Gastrocnemius medialis (tissue), 4 donors: ENCODE data around the gene SEC23IP. TPM values are rescaled to one million over a fixed set of nuclear protein-coding genes. Genes with fewer than 3 reads are reported as not detected.

Experiments
- ATAC-seq, 2 donors: fragments of 150-250 bp; one replicate each; pipeline ENCODE4 v1.9.1; 2016
- DNase-seq, 2 donors: peaks; one replicate each; pipeline ENCODE4 v3.0.0-alpha.2; 2019
- H3K27ac ChIP-seq, 4 donors: fragments of 200-600 bp; sonication (generic); 1 replicate in 1 of 4; 2 replicates in 3 of 4; pipeline ENCODE4 v1.5.1; 2016 to 2018; ENCODE audit warnings: mild to moderate bottlenecking in 2 of 4, moderate library complexity in 1 of 4
- H3K27me3 ChIP-seq, 3 donors: fragments of 200-600 bp; sonication (generic) in 2 of 3; 1 replicate in 1 of 3; 2 replicates in 2 of 3; pipeline versions ENCODE4 v1.5.1 to v1.6.0; 2016 to 2019; ENCODE audit warnings: mild to moderate bottlenecking in 1 of 3, moderate library complexity in 1 of 3
- H3K36me3 ChIP-seq, 2 donors: fragments of 200-600 bp; sonication (generic) in 1 of 2; one replicate each; pipeline ENCODE4 v1.5.1; 2017 to 2018
- H3K4me1 ChIP-seq, 2 donors: fragments of 200-600 bp; sonication (generic) in 1 of 2; one replicate each; pipeline ENCODE4 v1.5.1; 2016 to 2017; ENCODE audit warnings: mild to moderate bottlenecking in 2 of 2
- H3K4me3 ChIP-seq, 4 donors: fragments of 200-600 bp; sonication (generic) in 3 of 4; 1 replicate in 1 of 4; 2 replicates in 3 of 4; pipeline ENCODE4 v1.5.1; 2016 to 2019; ENCODE audit warnings: mild to moderate bottlenecking in 2 of 4
- H3K9me3 ChIP-seq, 3 donors: fragments of 200-600 bp; sonication (generic) in 2 of 3; 1 replicate in 1 of 3; 2 replicates in 2 of 3; pipeline ENCODE4 v1.5.1; 2016 to 2019
- CTCF ChIP-seq, 5 experiments: fragments of 450-650 bp in 3 of 5; fragments of 200-600 bp in 2 of 5; sonication (generic) in 2 of 5; IDR thresholded peaks in 4 of 5; conservative IDR thresholded peaks in 1 of 5; 1 replicate in 4 of 5; 2 replicates in 1 of 5; pipeline ENCODE4 v1.5.1; 2016 to 2019; ENCODE audit warnings: antibody characterized with exemption in 5 of 5, mild to moderate bottlenecking in 3 of 5, moderate library complexity in 3 of 5
- POLR2A ChIP-seq, 2 donors: fragments of 450-650 bp; IDR thresholded peaks; one replicate each; pipeline ENCODE4 v1.6.1; 2017; ENCODE audit warnings: antibody characterized with exemption in 2 of 2, mild to moderate bottlenecking in 2 of 2, moderate library complexity in 2 of 2
- in situ Hi-C, 4 donors: fragments of 200-750 bp; cut with MboI; loops; one replicate each; pipeline versions ENCODE4 v1.15.0 to v1.8.0; 2017; ENCODE audit warnings: low sequenced_read_pairs in 4 of 4
- intact Hi-C: fragments of 100-400 bp; cut with DNase I; formaldehyde crosslinking; loops from one replicate; pipeline ENCODE4 v1.15.1; 2023; ENCODE audit warnings: low total_unique reads
- total RNA-seq, 4 donors: library from RNA; depleted of rRNA; stranded (reverse); fragments of >200 nt; gene quantifications; one replicate each; pipeline versions ENCODE4 v1.1.0 to v1.2.3, GENCODE V29; 2016

The SEC23IP gene
- total RNA-seq, 4 donors from 2014 or later, result 12.6 to 28.6 (median 21.6) TPM

GRCh38 chr10:119932631-119933030, 40.1 kb downstream of the SEC23IP start:
- ATAC-seq, result no peak
- Histone ChIP-seq H3K9me3 (no peaks in the 10 kb centered on the region), H3K36me3 (peaks cover 0 to 87% of the 10 kb centered on the region in 2 donors), H3K27ac (no peak overlapping the region), H3K27me3 (no peaks in the 10 kb centered on the region), H3K4me1 (no peaks in the 10 kb centered on the region), H3K4me3 (no peak overlapping the region)
- intact Hi-C loops, result no loop called here
- in situ Hi-C loops, result no loop called here
- TF ChIP-seq CTCF (IDR thresholded peaks at IDR 0.05 in 4 of 5, conservative IDR thresholded peaks at IDR 0.05 in 1 of 5) (no peak), POLR2A (IDR thresholded peaks at IDR 0.05) (no peak)
- DNase-seq, result no peak

GRCh38 chr10:119933179-119933578, 40.6 kb downstream of the SEC23IP start:
- Histone ChIP-seq H3K4me1 (no peaks in the 10 kb centered on the region), H3K36me3 (peaks cover 0 to 81% of the 10 kb centered on the region in 2 donors), H3K27me3 (no peaks in the 10 kb centered on the region), H3K27ac (no peak overlapping the region), H3K4me3 (no peak overlapping the region), H3K9me3 (no peaks in the 10 kb centered on the region)
- in situ Hi-C loops (no loop called here), intact Hi-C loops (no loop called here)
- TF ChIP-seq POLR2A (IDR thresholded peaks at IDR 0.05), result no peak
- TF ChIP-seq CTCF (IDR thresholded peaks at IDR 0.05 in 4 of 5, conservative IDR thresholded peaks at IDR 0.05 in 1 of 5), result no peak
- ATAC-seq (no peak), DNase-seq (no peak)

GRCh38 chr10:119940487-119940886, 48.0 kb downstream of the SEC23IP start:
- Histone ChIP-seq H3K4me3 (no peak overlapping the region), H3K4me1 (no peaks in the 10 kb centered on the region), H3K9me3 (no peaks in the 10 kb centered on the region), H3K27ac (no peak overlapping the region), H3K36me3 (peaks cover 0 to 63% of the 10 kb centered on the region in 2 donors), H3K27me3 (no peaks in the 10 kb centered on the region)
- DNase-seq, result no peak
- intact Hi-C loops, result no loop called here
- ATAC-seq, result no peak
- TF ChIP-seq CTCF (IDR thresholded peaks at IDR 0.05 in 4 of 5, conservative IDR thresholded peaks at IDR 0.05 in 1 of 5), result no peak
- no peak for TF ChIP-seq POLR2A (IDR thresholded peaks at IDR 0.05)
- in situ Hi-C loops, result no loop called here

GRCh38 chr10:119942973-119943372, 50.4 kb downstream of the SEC23IP start:
- Histone ChIP-seq H3K27ac (no peak overlapping the region), H3K9me3 (no peaks in the 10 kb centered on the region), H3K4me1 (no peaks in the 10 kb centered on the region), H3K4me3 (no peak overlapping the region), H3K36me3 (peaks cover 0 to 46% of the 10 kb centered on the region in 2 donors), H3K27me3 (no peaks in the 10 kb centered on the region)
- DNase-seq, result no peak
- ATAC-seq, result no peak
- in situ Hi-C loops, result no loop called here
- no peak for TF ChIP-seq CTCF (IDR thresholded peaks at IDR 0.05 in 4 of 5, conservative IDR thresholded peaks at IDR 0.05 in 1 of 5)
- no peak for TF ChIP-seq POLR2A (IDR thresholded peaks at IDR 0.05)
- intact Hi-C loops, result no loop called here

- Histone ChIP-seq H3K4me1 (no peaks in the 10 kb centered on the region), H3K27me3 (no peaks in the 10 kb centered on the region), H3K9me3 (no peaks in the 10 kb centered on the region), H3K4me3 (no peak overlapping the region), H3K27ac (no peak overlapping the region), H3K36me3 (peaks cover 0 to 41% of the 10 kb centered on the region in 2 donors)
- no peak for ATAC-seq
- no peak for TF ChIP-seq POLR2A (IDR thresholded peaks at IDR 0.05)
- DNase-seq, result no peak
- in situ Hi-C loops (no loop called here), intact Hi-C loops (no loop called here)
These were observed 53.3 kb downstream of the SEC23IP start for GRCh38 chr10:119945805-119946204.
